Renal pelvis (tissue), 12 donors: ENCODE data around the gene IQCK. TPM values are rescaled to one million over a fixed set of nuclear protein-coding genes. Genes with fewer than 3 reads are reported as not detected.
A peak's percentile ranks its signal among the peaks of the same experiment; 100 is the strongest.
"Not testable (repeated sequence)": the region's sequence is repeated elsewhere in the genome, so short reads cannot be mapped to it uniquely, and the experiment has no call there.

ENCODE experiments used
- DNase-seq: peaks from one replicate; pipeline ENCODE4 v3.0.0-alpha.2; 2013
- long read RNA-seq, 16 experiments: transcript quantifications; one replicate each; lab custom pipeline, GENCODE V29; 2026
- polyA plus RNA-seq, 3 donors: library from polyadenylated mRNA; unstranded; fragments of 120-200 nt; gene quantifications; one replicate each; pipeline ENCODE4 v1.2.1, GENCODE V29; 2013; ENCODE audit not compliant: insufficient read length in 3 of 3

IQCK gene, protein sequence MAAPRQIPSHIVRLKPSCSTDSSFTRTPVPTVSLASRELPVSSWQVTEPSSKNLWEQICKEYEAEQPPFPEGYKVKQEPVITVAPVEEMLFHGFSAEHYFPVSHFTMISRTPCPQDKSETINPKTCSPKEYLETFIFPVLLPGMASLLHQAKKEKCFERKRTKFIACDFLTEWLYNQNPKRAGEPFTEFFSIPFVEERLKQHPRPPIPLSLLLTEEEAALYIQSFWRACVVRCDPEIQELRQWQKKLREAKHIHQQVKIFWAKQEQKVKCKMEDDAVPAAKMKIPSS
- 10 to 100 TPM; 42.0 to 51.0 (median 45.9) TPM for polyA plus RNA-seq
- long read RNA-seq, donor 1, partial matches to known transcripts: 31 of 75 reads
- long read RNA-seq, donor 1, other reads (novel, unspliced or antisense): 41 of 75 reads
- long read RNA-seq, donor 2, partial matches to known transcripts: 80 of 125 reads
- long read RNA-seq, donor 2, other reads (novel, unspliced or antisense): 44 of 125 reads
- long read RNA-seq, donor 3, partial matches to known transcripts: 12 of 14 reads
- long read RNA-seq, donor 3, other reads (novel, unspliced or antisense): 0 of 14 reads
- long read RNA-seq, donor 4, partial matches to known transcripts: 120 of 124 reads
- long read RNA-seq, donor 4, other reads (novel, unspliced or antisense): 0 of 124 reads
- long read RNA-seq, donor 5, partial matches to known transcripts: 58 of 60 reads
- long read RNA-seq, donor 5, other reads (novel, unspliced or antisense): 0 of 60 reads
- long read RNA-seq, donor 6, transcript IQCK-207 (4 exons, 691 nt): major isoform, 5 of 172 reads
- long read RNA-seq, donor 6, partial matches to known transcripts: 167 of 172 reads
- long read RNA-seq, donor 6, other reads (novel, unspliced or antisense): 0 of 172 reads
- long read RNA-seq, donor 7, partial matches to known transcripts: 89 of 95 reads
- long read RNA-seq, donor 7, other reads (novel, unspliced or antisense): 0 of 95 reads
- long read RNA-seq, donor 8: 0 reads
- long read RNA-seq, donor 9, partial matches to known transcripts: 62 of 115 reads
- long read RNA-seq, donor 9, other reads (novel, unspliced or antisense): 45 of 115 reads
- long read RNA-seq, donor 10, partial matches to known transcripts: 115 of 119 reads
- long read RNA-seq, donor 10, other reads (novel, unspliced or antisense): 0 of 119 reads
- long read RNA-seq, donor 11, partial matches to known transcripts: 6 of 8 reads
- long read RNA-seq, donor 11, other reads (novel, unspliced or antisense): 0 of 8 reads
- long read RNA-seq, donor 12, partial matches to known transcripts: 13 of 19 reads
- long read RNA-seq, donor 12, other reads (novel, unspliced or antisense): 0 of 19 reads
- long read RNA-seq, donor 13, partial matches to known transcripts: 46 of 48 reads
- long read RNA-seq, donor 13, other reads (novel, unspliced or antisense): 0 of 48 reads
- long read RNA-seq, donor 14: 0 reads
- long read RNA-seq, donor 15: 0 reads
- long read RNA-seq, donor 16, partial matches to known transcripts: 16 of 22 reads
- long read RNA-seq, donor 16, other reads (novel, unspliced or antisense): 0 of 22 reads

DNA sequence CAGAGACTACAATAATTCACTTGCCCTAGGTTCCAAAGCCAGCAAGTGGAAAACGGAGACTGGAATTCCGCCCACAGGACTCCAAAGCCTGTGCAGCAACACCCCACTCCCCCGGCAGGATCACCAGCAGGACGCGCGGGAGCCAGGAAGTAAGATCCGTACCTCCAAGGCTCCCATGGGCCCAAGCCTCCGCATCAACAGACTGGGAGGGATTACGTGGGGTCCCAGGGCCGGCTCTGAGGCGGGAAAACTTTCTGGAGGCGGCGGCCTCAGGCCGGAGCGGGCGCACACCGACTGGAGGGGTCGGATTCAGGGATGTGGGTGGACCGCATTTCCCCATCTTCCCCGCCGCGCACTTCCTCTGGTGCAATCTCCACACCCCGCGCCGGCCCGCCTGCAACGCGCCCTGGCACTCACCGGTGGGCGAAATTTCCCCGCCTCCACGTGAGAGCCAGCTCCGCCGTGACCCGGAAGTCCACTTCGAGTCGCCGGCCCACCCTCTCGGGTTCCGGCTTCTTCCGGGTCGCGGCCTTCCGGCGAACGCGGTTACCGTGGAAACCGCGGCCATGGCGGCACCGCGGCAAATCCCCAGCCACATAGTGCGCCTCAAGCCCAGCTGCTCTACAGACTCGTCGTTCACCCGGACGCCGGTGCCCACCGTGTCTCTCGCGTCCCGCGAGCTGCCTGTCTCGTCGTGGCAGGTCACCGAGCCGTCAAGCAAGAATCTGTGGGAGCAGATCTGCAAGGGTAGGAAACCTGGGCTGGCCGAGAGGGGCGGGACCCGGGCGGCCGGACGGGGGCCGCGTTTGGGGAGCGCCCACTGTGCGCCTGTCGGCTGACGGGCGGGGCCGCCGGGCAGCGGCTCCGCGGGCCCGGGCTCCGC, at the start of gene IQCK, which contains the start of gene KNOP1:
Gene IQCK (plus strand): TSS at position 531 of the 883 bp plus-strand sequence. CDS start 36 bp downstream, at position 567.
Gene KNOP1 (minus strand): TSS at position 487 of the 883 bp plus-strand sequence. CDS start 3,192 bp downstream, outside the sequence.
- DNase-seq: peak; percentile 90

DNA sequence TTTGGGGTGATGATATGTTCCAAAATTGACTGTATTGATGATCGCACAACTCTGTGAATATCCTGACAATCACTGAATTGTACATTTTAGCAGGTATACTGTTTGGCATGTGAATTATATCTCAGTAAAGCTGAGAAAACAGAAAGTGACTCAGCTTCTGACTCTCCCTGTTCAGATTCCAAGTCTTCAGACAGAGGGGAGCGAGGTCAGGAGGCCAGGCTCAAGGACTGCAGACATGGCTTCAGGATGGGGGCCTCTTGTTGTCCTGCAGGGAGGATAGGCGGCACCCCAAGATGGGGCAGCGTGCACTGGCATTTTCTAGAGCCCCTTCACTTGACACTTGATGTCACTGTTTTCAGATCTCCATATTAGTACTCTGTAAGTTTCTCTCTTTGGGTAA, 45.7 kb upstream of the IQCK start:
- DNase-seq: no peak

DNA sequence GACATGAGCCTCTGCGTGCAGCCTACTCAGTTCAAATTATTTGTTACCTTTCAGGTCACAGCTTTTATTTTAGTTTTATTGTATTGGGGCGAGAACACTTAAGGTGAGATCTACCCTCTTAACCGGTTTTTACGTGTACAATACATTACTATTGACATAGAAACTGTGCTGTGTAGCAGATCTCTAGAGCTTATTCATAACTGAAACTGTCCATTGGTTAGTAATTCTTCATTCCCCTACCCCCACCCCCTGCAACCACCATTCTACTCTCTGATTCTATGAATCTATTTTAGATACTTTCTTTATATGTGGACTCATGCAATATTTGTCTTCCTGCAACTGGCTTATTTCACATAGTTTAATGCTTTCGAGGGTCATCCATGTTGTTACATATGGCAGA, 43.6 kb upstream of the IQCK start:
- no peak for DNase-seq

DNA sequence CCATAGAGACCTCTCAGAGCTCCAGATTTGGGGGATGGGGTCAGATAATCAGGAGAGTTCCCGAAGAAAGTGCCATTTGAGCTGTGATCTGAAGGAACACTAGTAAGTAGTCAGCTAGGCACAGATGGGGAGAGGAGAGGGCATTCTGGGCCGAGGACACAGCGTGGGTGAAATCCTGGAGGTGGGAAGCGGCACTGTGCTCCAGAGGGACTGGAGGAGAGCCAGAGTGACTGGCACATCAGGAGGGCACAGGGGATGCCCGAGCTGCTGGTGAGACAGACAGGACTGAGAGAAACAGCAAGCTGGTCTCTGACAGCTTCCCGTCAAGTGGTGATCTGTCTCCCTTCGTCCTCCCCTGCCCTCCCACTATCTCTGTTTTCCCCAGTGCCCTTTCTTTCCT, 40.7 kb upstream of the IQCK start:
- no peak for DNase-seq

DNA sequence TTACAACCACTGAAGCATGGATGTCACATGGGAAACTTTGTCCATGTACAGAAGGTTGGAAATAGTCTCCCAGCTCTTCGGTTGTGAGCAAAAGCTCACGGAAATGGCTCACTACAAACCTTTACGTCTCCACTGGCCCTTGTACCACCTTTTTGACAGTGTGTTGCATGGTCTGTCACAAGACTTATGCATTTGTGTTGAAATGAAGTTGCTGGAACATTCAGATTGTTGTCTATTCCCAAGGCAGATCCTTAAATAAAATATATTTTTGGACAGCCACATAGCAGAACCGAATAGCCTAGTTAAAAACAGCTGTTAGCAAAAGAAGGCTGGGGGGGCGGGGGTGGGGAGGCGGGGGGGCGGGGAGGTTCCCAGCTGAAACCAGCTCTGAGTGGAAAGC, 39.3 kb upstream of the IQCK start:
- DNase-seq: no peak

DNA sequence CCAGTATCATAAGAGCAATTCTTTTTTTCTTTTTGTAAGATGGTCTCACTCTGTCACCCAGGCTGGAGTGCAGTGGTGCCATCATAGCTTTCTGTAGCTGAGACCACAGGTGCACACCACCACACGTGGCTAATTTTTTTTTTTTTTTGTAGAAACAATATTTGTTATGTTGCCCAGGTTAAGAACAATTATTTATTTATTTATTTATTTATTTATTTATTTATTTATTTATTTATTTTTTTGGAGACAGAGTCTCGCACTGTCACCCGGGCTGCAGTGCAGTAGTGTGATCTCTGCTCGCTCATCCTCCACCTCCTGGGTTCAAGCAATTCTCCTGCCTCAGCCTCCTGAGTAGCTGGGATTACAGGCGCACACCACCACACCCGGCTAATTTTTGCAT, 38.8 kb upstream of the IQCK start:
- not testable (repeated sequence) for DNase-seq

DNA sequence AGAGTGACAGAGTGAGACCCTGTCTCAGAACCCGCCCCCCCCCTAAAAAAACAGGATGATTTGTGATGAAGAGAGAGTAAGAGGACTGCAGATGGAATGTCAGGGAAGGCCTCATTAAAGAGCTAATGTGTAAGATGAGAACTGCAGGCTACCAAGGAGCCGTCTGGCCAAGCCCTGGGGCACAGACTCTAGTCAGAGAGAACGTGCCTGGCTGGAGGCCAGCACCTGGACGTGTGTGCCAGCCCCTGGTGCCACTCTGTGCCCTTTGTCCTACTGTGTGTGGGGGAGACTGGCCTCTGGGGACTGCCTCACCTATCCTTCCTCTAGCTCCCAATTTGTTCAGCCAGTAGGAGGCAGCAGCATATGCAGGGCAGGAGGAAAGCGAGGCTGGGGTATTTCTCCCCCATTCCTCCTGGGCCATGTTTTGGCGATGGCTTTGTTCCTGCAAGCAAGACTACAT, 37.2 kb upstream of the IQCK start:
- peak; percentile 48 for DNase-seq

DNA sequence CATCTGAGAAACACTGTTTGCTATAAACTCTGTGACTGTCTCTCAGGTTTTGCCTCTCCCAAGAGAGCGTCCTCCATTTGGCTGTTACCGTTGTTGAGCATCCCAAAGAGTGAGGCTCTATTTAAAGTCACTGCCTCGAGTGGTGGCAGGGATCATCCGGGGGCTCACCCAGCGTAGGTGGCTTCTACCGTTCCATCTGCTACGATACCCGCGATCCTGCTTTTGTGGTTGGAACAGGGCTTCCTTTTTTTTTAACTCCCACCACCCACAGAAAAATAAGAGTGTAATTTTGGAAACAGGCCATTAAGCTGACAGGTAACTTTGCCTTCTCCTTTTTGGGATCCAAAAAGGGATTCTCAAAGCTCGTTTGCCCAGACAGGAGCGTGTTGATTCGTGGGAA, 36.4 kb upstream of the IQCK start:
- no peak for DNase-seq

DNA sequence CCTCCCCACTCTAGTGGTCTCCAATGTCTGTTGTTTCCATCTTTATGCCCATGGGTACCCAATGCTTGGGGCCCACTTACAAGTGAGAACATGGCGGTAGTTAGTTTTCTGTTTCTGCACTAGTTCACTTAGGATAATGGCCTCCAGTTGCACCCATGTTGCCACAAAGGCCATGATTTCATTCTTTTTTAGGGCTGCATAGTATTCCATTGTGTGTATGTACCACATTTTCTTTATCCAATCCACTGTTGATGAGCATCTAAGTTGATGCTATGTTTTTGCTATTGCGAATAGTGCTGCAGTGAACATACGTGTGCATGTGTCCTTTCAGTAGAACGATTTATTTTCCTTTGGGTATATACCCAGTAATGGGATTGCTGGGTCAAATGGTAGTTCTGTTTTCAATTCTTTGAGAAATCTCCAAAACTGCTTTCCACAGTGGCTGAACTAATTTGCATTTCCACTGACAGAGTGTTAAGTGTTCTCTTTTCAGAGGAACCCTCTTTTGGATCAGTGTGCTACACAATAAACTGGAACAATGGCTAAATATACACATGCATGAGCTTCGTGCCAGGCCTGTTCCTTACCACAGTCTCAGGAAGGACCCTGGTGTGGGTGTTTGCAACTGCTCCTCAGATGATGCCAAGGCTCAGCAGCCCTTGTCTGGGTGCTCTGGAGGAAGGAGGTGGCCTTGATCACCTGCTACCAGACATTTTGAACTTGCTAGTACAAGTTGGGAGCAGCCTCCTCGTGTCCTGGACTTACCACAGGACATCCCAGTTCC, 34.4 kb upstream of the IQCK start:
- DNase-seq: no peak

DNA sequence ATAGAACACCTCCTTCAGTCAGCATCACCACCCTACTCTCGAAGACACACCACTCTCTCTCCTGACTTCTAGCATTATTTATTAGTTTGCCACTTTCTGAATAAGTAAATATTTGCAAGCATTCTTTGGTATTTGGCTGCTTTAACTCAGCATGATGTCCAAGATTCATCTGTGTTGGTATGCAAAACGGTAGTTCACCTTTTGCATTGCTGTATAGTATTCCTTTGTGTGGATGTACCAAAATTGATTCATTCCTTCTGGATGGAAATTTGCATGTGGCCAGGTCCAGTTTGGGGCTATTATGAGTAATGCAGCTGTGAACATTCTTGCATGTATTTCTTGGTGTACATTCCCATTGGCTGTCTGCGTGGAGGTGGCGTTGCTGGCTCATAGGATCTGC, 32.9 kb upstream of the IQCK start:
- DNase-seq: no peak

DNA sequence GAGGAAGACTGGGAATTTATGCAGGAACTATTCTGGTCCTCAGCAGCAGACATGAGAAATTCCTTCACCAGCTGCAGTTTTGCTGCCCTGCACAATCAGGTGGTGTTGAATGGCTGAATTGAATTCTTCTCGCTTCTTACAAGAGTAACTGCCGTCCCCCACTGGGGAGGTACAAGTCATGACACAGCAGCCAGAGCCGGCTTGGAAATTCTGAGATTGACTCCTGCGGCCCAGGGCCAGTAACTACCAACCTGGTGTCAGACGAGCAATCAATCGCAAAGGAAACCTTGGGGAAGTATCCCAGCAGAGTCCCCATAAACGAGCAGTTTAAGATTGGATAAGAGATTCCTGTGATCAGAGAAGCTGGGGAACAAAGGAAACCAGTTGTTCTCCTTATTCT, 30.8 kb upstream of the IQCK start:
- no peak for DNase-seq

DNA sequence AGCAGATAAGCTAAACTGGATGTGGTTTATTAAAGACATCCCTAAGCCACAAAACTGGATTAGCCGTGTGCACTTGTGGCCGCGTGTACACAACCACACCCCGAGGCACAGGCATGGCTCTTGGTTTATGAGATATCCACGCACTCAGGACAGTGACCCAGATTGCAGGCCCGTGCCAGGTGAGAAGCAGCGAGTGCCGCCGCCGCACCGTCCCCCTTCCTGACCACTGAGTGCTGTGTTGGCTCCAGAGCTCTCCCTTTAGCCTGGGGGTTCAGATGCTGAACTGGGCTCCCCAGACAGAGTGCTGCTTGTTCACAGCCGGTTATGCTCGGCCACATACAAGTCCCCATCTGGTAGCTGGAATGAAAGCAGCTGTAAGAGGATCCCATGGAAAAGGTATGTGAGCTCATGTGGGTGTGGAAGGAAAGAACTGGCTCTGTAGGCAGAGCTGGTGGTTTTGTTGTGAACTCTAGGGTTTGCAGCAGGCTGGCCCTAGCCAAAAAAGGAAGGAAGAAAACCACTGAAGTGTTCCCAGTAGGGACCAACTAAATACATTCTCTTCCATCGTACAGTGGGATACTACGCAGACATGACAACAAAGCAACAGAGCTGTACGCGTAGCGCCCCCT, 29.6 kb upstream of the IQCK start:
- no peak for DNase-seq

DNA sequence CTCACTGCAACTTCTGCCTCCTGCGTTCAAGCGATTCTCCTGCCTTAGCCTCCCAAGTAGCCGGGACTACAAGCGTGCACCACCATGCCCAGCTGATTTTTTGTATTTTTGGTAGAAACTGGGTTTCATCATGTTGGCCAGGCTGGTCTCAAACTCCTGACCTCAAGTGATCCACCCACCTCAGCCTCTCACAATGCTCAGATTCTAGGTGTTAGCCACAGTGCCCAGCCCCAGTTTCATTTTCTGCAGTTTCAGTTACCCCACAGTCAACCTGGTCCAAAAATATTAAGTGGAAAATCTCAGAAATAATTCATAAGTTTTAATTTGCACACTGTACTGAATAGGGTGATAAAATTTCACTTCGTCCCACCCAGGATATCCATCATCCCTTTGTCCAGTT, 28.7 kb upstream of the IQCK start:
- DNase-seq: no peak

DNA sequence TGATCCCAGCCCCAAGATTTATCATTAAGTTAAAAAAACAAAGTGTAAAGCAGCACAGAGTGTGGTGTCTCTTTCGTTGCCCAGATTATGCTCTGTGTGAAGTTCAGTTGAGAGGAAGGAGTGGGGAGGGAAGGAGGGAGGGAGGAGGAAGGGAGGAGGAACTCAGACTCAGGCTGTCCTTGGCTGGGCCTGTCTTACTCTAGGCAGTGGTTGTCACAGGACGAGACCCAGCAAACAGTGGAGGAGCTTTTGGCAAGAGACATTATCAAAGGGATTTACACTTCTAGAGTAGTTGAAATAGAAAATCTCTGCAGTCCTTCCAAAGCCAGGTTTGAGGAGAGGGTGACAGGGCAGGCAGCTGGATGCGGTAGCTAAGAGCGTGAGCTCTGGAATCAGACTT, 27.9 kb upstream of the IQCK start:
- DNase-seq: no peak

DNA sequence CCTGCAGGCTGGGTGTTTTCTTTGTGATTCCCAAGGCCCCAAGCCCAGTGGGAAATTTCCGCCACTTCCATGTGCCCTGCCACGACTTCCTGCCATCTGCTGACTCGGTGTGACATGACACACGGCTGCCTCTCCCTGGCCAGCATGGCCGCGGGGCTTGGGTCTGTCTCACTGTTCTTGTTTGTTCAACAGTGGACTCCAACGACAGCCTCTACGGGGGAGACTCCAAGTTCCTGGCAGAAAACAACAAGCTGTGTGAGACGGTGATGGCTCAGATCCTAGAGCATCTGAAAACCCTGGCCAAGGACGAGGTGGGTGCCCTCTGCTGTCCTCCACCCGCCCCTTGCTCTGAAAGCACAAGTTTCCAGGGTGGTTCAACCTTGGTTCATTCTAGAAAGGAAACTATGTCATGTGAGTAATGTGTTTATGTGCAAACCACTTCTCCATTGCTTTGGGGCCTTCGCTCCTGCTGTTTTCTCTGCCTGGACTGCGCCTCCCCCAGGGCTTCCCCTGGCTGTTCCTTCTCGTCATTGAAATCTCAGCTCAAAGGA, 26.8 kb upstream of the IQCK start:
- DNase-seq: no peak

DNA sequence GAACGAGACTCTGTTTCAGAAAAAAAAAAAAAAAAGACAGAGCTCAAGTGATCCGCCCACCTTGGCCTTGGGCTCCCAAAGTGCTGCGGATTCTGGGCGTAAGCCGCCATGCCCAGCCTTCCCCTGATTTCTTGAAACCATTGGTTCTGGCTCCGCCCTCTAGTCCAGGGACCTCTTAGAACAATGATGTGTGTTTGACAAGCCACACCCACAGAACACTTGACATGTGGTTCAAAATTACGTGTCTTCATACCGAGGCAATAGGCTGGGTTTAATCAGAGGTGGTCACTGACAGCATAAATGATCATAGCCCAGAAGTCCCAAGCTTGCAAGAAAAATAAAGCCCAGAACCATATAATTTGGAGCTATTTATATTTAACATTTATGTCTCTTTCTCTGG, 23.1 kb upstream of the IQCK start:
- DNase-seq: no peak

DNA sequence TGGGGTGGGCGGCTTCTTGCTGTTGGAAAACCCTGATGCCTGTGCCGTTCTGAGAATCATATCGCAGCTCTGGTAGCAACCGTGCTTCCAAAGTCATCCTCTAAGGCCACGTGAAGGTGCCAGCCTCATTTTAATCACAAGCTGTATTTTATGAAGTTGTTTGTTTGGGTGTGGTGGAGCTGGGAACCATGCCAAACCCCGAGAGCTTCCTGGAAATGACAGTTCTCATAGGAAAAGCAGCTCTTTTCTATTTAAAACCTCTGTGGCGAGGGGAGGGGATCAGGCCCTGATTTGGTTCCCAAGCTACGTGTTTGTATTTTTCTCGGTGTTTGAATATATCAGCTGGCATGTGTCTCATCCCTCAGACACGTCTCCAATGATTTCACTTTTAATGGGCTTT, 21.7 kb upstream of the IQCK start:
- DNase-seq: no peak

DNA sequence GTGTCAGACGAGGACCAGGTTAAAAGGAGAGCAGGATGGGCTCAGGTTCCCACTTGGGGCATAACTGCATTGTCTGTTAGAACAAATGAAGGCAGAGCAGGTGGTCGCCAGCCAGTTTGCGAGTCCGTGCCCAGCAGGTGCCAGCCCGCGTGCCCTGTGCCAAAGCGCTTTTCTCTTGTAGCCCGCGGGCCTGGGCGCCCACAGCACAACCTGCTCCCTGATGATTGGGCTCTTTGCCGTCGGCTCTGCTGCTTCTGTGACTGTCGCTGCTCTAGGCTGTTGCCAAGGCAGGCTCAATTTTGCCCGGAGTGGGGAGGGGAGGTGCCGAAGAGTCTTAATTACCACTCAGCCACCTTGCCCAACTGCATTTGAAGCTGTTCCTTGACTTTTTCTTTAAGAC, 21.1 kb upstream of the IQCK start:
- DNase-seq: no peak
